RWPE2 (cell line): Measurements from ENCODE around the gene CDK5.
"Not testable (repeated sequence)": the region's sequence is repeated elsewhere in the genome, so short reads cannot be mapped to it uniquely, and the experiment has no call there.

ENCODE experiments used
- ATAC-seq: fragments of 200-7000 bp; cut with Tn5 transposase; 3 replicates; pipeline ENCODE4 v1.9.1; 2021; ENCODE audit warnings: low read depth
- DNase-seq: peaks from one replicate; pipeline ENCODE4 v3.0.0-alpha.2; 2020; ENCODE audit warnings: low spot score
- H3K27ac ChIP-seq: fragments of 450-650 bp; 2 replicates; pipeline ENCODE4 v1.5.1; 2017; ENCODE audit warnings: mild to moderate bottlenecking; ENCODE audit not compliant: poor library complexity, severe bottlenecking
- H3K27me3 ChIP-seq: fragments of 250-450 bp; sonication (Bioruptor Pico); 2 replicates; pipeline ENCODE4 v1.5.1; 2021; ENCODE audit warnings: mild to moderate bottlenecking, moderate library complexity; ENCODE audit not compliant: insufficient read depth, poor library complexity, severe bottlenecking
- H3K36me3 ChIP-seq: fragments of 250-450 bp; sonication (Bioruptor Pico); 2 replicates; pipeline ENCODE4 v1.5.1; 2020; ENCODE audit warnings: low read depth, mild to moderate bottlenecking, moderate library complexity
- H3K4me1 ChIP-seq: fragments of 250-450 bp; sonication (Bioruptor Pico); 2 replicates; pipeline ENCODE4 v1.5.1; 2021; ENCODE audit warnings: mild to moderate bottlenecking, moderate library complexity; ENCODE audit not compliant: insufficient read depth, poor library complexity, severe bottlenecking
- H3K4me3 ChIP-seq: fragments of 250-450 bp; sonication (Bioruptor Pico); 2 replicates; pipeline ENCODE4 v1.5.1; 2021; ENCODE audit warnings: mild to moderate bottlenecking, moderate library complexity; ENCODE audit not compliant: severe bottlenecking
- H3K9me3 ChIP-seq: fragments of 250-450 bp; sonication (Bioruptor Pico); 2 replicates; pipeline ENCODE4 v1.5.1; 2021; ENCODE audit warnings: mild to moderate bottlenecking, moderate library complexity; ENCODE audit not compliant: severe bottlenecking
- CTCF ChIP-seq: fragments of 450-650 bp; IDR thresholded peaks from one replicate; pipeline ENCODE4 v1.5.1; 2017; ENCODE audit warnings: mild to moderate bottlenecking, moderate library complexity; ENCODE audit not compliant: poor library complexity, severe bottlenecking

Gene CDK5

GRCh38 chr7:151012911-151013347 lies 44.8 kb downstream of the CDK5 start:
- Histone ChIP-seq H3K27ac (no peak overlapping the region), H3K9me3 (peaks cover 3% of the 10 kb centered on the region), H3K36me3 (no peaks in the 10 kb centered on the region), H3K4me3 (no peak overlapping the region), H3K27me3 (no peaks in the 10 kb centered on the region), H3K4me1 (no peaks in the 10 kb centered on the region)
- DNase-seq (peak; percentile 39), ATAC-seq (peak; percentile 53)
- peak; percentile 62 for TF ChIP-seq CTCF

- Histone ChIP-seq H3K27ac (no peak overlapping the region), H3K4me3 (no peak overlapping the region), H3K9me3 (peaks cover 3% of the 10 kb centered on the region), H3K4me1 (no peaks in the 10 kb centered on the region), H3K36me3 (no peaks in the 10 kb centered on the region), H3K27me3 (no peaks in the 10 kb centered on the region)
- TF ChIP-seq CTCF: no peak
- DNase-seq: no peak
- no peak for ATAC-seq
Observed at GRCh38 chr7:151012031-151012692, 45.5 kb downstream of the CDK5 start.

- not testable (repeated sequence) for H3K4me1 ChIP-seq, H3K9me3 ChIP-seq, H3K4me3 ChIP-seq, DNase-seq, H3K27me3 ChIP-seq, ATAC-seq, H3K36me3 ChIP-seq, H3K27ac ChIP-seq
Observed at GRCh38 chr7:151011616-151012015, 46.1 kb downstream of the CDK5 start.

- peaks cover 3% of the 10 kb centered on the region for H3K9me3 ChIP-seq
- no peaks in the 10 kb centered on the region for H3K27me3 ChIP-seq
- H3K36me3 ChIP-seq: no peaks in the 10 kb centered on the region
- no peaks in the 10 kb centered on the region for H3K4me1 ChIP-seq
- no peak for TF ChIP-seq CTCF
- ATAC-seq (no peak), DNase-seq (no peak)
- no peak overlapping the region for H3K4me3 ChIP-seq
- no peak overlapping the region for H3K27ac ChIP-seq
Observed at GRCh38 chr7:151011097-151011409, 46.6 kb downstream of the CDK5 start.

- DNase-seq (no peak), ATAC-seq (no peak)
- H3K36me3 ChIP-seq: no peaks in the 10 kb centered on the region
- TF ChIP-seq CTCF: no peak
- no peaks in the 10 kb centered on the region for H3K4me1 ChIP-seq
- no peak overlapping the region for H3K4me3 ChIP-seq
- no peak overlapping the region for H3K27ac ChIP-seq
- peaks cover 3% of the 10 kb centered on the region for H3K9me3 ChIP-seq
- H3K27me3 ChIP-seq: no peaks in the 10 kb centered on the region
Observed at GRCh38 chr7:151010307-151011096, 47.2 kb downstream of the CDK5 start.
